Activated T-cell treated with anti-CD3 and anti-CD28 coated beads, Interleukin-2, amount 50 U/mL, for 48 hours (primary cell): ENCODE data around the gene POTEH.
"Not testable (repeated sequence)": the region's sequence is repeated elsewhere in the genome, so short reads cannot be mapped to it uniquely, and the experiment has no call there.

Experiments used
- DNase-seq, 2 experiments: peaks; one replicate each; pipeline ENCODE4 v3.0.0-alpha.2; 2020

Gene POTEH

DNA sequence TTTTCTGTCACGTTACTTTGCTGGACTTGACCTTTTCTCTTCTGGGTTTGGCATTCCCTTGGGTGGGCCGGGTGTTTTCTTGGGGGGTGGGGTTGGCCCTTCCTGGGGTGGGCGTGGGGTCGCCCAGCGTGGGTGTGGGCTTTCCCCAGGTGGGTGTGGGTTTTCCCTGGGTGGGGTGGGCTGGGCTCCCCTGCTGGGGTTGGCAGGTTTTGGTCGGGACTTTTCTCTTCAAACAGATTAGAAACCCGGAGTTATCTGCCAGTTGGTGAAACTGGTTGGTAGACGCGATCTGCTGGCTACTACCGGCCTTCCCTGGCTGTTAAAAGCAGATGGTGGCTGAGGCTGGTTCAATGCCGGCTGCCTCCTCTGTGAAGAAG, at the start of gene POTEH:
Gene POTEH (plus strand): TSS at position 278 of the 377 bp plus-strand sequence. CDS start 52 bp downstream, at position 330.
- DNase-seq, result not testable (repeated sequence)

DNA sequence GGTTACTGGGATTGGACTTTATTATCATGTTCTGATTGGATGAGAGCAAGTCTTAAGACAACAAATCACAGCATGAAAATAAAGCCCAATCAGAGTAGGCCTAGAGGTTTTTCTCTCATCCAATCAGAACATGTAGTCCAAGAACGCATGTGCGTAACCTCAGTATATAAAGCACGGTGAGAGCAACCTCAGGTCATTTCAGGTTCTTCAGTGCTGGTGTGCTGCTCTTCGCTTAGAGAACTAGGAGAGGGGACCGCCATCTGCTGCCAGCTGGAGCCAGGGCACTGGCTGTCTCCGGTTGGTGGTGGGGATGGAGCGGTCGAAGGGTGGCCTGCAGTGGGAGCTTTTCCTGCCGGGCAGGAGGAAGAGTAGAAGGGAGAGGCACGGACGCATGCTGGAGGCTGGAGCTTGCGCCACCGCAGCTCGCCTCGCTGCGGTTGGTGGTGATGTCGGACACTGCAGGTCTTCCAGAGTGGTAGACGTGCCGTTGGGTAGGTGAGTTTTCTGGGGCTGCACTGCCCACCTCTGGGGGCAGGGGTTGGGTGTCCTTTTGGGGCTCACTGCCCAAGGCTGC, 47.5 kb upstream of the POTEH start:
- DNase-seq, result not testable (repeated sequence)

DNA sequence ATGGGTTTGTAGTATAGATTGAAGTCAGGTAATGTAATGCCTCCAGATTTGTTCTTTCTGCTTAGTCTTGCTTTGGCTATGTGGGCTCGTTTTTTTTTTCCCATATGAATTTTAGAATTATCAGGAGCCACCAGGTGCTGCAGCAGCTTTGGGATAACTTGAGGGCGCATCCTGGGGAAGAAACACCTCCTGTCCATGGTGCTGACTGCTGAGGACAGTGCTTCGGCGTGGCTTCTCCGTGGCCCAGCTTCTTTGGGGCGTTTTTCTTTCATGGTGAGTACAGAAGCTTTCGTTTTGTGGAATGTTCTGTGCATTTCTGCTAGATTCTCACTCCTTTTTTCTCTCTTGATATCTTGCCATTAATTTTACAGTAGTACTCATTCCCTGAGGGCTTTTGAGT, 37.9 kb upstream of the POTEH start:
- not testable (repeated sequence) for DNase-seq

DNA sequence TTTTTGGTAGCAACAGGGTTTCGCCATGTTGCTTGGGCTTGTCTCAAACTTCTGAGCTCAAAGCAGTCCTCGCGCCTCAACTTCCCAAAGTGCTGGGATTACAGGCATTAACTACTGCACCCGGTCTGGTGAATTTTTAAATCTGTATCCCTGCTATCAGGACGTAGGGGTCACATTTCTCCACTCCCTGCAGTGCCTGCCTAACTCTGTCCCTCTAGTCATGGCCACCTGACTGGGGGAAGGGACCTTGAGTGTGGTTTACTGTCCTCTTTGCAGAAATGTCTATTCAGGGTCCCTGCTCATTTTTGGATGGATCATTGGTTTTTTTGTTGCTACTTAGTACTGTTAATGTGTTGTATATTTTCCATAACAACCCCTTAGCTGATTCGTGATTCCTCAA, 37.1 kb upstream of the POTEH start:
- not testable (repeated sequence) for DNase-seq

DNA sequence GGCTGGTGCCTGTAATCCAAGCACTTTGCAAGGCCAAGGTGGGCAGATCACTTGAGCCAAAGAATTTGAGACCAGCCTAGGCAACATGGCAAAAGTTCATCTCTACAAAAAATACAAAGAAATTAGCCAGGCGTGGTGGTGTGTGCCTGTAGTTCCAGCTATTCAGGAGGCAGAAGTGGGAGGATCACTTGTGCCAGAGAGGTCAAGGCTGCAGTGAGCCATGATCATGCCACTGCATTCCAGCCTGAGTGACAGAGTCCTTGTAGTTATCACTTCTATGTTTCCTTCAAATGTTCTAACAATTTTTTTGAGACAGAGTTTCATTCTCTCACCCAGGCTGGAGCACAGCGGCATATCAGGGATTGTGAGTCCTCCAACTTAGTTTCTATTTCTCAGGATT, 36.6 kb upstream of the POTEH start:
- DNase-seq, result not testable (repeated sequence)

DNA sequence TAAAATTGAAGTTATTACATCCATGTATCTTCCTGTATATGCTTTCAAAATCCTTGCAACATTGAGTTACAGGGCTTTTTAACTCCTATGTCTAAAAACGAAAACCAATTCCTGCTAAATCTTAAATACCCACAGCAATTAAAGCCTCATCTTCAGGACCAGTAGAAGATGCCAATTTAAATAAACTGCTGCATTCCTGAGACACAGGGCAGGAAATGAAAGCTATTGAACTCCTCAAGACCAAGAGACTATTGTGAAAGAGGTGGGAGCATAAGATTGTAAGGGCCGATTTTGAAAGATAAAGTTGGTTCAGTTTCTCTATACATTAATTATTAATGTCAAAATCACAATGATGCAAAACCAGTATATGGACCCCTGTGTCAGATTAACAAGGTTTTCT, 28.7 kb upstream of the POTEH start:
- DNase-seq, result not testable (repeated sequence)

DNA sequence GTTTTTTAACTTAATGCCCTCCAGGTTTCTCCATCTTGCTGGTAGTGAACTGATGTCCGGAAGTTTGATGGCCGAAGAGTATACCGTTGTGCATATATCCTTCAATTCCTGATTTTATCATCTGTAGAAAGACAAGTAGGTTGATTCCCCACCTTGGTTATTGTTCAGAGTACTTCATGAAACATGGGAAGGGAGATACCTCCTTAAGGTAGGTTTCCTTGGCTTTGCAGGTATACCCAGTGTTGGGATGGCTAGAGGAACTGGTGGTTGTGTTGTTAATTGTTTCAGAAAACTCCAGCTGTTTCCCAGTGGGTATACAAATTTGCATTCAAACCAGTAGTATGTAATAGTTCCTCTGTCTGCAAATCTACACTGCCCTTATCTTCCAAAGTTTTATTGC, 25.1 kb upstream of the POTEH start:
- DNase-seq, result not testable (repeated sequence)

DNA sequence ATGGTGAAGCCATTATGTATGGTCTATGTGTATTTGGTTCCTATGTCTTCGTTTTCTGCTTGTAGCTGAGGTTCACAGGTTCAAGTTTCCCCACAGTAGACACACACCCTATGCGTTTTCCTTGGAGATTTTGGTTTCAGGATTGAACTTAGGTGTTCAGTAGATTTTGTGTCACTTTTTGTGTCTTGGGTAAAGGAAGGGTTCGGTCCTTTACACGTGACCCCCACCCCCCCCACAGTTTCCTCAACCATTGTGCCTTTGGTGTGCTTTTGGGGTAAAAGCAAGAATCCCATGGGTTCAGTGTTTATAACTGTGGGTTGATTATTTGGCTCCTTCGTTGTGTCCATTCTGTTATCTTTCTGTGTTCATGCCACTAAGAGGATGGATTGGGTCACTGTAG, 24.3 kb upstream of the POTEH start:
- DNase-seq, result not testable (repeated sequence)

DNA sequence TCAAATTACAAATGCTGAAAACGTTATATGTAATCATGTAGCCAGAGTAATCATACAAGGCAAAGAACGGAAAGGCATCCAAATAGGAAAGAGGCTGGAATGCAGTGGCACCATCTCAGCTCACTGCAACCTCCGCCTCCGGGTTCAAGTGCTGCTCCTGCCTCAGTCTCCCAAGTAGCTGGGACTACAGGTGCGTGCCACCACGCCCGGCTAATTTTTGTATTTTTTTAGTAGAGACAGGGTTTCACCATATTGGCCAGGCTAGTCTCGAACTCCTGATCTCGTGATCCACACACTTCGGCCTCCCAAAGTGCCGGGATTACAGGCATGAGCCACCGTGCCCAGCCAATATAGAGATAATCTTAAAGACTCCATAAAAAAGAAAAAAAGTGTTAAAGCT, 20.4 kb upstream of the POTEH start:
- DNase-seq, result not testable (repeated sequence)

DNA sequence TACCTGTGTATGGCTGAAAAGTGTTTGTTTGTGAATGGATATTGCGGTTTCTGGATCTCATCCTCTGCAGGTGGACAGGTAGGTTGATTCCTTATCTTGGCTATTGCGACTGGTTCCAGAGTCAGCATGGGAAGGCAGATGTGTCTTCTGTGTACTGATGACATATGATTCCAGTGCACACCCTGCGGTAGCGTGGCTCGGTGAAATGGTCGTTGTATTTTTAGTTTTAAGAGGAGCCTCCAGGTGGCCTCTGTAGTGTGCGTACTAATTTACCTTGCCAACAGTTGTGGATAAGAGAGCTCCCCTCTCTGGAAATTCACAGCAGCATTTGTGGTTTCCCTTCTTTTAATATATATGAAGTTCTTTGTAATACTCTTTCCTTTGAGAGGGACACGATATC, 10.1 kb upstream of the POTEH start:
- DNase-seq, result not testable (repeated sequence)

DNA sequence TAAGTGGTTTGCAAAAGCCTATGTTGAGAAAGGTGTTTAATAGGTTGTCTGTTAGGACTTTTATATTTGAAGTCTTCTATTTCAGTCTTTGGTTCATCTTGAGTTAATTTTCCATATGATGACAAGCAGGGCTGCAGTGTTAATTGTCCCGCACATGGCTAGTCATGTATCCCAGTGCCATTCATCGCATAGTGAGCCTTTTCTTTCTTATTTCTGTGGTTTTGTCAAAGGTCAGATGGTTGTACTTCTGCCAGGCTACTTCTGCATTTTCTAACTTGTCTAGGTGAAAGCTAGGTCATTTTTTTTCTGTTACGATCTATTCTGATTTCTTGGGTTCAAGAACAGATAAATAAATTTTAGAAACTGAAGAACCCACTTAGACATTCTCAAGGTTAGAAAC, 5.7 kb upstream of the POTEH start:
- not testable (repeated sequence) for DNase-seq

DNA sequence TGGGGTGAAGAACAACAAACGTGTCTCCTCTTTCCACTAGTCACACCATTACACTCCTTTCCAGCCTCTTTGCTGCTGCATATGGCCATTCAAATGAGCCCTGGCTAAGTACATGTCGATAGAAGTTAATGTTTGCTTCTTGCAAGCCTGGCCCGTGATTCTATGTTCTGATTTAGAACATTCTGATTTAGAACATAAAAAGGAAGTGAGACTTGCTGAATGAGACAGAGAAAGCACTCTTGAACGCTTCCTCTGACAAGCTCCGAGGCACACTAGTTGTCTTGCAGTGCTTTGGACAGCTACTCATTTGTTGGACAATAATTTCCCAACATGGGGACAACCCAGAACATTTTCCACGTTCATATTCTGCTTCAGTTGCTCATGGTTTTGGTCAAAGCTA, 5.1 kb upstream of the POTEH start:
- not testable (repeated sequence) for DNase-seq

DNA sequence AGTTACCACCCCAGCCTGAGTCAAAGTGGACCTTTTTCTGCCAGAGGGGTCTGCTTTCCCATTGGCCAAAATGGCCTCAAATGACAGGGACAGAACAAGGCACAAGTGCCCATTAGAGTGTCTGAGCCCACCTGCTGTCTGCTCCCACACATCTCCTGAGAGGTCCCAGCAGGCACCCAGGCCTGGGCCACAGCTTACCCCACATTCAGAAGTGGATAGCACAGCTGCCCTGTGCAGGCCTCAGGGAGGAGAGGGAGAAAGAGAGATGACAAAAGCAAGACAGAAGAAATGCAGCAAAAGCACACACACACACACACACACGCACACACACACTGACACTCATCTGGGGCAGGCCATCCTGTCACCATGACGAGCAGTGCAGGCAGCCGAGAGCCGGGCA, 4.2 kb upstream of the POTEH start:
- DNase-seq, result not testable (repeated sequence)

DNA sequence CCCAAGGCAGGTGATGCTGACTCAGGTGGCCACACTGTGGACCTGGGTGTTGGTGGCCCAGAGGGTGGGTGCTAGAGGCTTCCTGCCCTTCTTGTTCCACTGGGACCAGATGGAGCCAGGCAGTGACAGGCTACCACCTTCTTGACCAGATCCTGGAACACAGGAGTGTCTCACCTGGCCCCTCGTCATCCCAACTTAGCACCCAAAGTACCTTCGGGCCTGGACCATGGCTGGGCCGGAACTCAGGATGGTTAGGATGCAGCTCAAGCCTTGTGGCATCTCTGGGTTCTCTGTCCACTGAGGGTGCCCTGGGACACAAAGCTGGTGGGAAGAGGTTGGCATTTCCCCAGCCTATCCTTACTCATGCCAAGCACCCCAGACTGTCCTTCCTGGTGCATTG, 2.7 kb upstream of the POTEH start:
- DNase-seq, result not testable (repeated sequence)

DNA sequence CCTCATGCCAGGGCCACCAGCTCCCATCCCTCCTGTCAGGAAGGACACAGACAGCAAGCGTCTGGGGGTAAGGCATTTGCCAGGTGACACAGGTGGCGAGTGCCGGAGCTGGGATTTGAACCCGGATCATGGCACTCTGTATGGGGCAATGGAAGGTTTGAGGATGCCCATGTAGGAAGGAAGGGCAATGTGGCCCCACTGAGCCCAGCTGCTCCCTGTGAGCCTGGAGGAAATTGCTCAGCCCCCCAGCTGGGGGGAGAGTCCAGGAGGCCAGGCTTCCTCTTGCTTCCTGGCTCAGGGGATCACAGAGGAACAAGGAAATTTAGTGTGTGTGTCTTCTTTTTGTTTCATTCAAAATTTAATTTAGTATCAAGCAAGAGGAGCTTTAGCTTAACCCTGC, 2.1 kb upstream of the POTEH start:
- DNase-seq, result not testable (repeated sequence)

DNA sequence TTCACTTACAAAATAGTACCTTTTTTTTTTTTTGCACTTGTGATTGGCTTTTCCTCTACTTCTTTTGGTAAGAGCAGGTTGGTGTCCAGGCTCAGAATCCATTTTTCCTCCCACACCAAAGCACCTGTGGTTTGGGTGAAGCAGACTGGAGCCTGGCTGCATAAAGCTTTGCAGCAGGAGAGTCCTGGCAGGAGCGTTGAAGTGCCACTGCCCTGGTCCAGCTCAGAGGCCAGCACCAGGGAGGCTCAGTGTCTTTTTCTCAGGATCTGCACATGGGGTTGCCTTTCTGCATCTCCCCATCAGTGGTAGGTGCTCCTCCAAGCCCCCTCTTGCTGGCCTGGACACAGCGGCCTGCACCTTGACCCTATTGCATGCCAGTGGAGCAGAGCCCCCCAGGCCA, 1.7 kb upstream of the POTEH start:
- DNase-seq, result not testable (repeated sequence)

DNA sequence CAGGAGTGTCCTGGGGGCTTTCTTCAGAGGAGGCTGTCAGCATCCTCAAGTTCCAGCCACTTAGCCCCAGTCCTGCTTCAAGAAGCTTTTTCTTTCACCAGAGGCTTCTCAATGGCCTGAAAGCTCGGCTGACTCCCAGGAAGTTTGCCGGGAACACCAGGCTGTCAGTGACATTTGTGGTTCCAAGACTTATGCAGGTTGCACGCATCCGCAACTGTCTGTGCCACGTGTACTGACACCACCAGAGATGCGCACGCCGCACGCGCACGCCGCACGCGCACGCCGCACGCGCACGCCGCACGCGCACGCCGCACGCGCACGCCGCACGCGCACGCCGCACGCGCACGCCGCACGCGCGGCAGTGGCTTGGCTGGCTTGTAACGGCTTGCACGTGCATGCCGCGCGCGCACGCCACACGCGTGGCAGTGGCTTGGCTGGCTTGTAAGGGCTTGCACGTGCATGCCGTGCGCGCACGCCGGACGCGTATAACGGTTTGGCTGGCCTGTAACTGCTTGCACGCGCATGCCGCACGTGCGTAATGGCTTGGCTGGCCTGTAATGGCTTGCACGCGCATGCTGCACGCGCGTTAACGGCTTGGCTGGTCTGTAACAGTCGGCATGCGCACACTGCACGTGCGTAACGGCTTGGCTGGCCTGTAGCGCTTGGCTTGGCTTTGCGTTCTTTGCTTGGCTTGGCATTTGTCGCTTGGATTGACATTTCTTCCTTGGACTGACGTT, 646 bp upstream of the POTEH start:
- DNase-seq, result not testable (repeated sequence)

DNA sequence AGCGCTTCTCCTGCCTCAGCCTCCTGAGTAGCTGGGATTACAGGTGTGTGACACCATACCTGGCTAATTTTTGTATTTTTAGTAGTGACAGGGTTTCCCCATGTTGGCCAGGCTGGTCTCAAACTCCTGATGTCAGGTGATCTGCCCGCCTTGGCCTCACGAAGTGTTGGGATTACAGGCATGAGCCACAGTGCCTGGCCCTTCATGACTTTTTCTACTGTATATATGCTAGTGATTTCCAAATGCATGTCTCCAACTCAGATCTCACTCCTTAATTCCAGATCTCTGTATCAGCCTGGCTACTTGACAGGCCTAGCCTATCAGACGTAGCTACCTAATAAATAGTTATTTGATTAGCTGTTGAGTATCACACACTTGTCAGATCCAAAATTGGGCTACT, 23.8 kb downstream of the POTEH start:
- not testable (repeated sequence) for DNase-seq

DNA sequence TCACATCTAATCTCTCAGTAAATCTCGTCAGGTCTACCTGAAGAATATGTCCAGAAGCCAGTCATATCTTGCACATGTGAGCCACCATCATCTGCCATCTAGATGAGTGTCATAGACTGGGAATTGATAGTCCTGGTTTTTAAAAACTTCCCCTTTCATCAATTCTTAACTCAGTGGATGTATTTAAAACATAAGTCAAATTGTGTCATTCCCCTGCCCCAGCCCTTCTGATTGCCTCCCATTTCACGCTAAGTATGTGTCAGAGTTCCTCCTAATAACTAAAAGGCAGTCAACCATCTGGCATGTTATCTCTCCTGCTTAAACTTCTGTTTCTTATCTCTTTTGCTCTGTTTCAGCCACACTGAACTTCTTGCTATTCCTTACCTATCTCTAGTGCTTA, 24.3 kb downstream of the POTEH start:
- DNase-seq, result not testable (repeated sequence)

DNA sequence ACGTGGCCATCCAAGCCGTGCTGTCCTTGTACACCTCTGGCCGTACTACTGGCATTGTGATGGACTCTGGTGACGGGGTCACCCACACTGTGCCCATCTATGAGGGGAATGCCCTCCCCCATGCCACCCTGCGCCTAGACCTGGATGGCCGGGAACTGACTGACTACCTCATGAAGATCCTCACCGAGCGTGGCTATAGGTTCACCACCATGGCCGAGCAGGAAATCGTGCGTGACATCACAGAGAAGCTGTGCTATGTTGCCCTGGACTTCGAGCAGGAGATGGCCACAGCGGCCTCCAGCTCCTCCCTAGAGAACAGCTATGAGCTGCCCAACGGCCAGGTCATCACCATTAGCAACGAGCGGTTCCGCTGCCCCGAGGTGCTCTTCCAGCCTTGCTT, 32.1 kb downstream of the POTEH start:
- DNase-seq, result not testable (repeated sequence)

DNA sequence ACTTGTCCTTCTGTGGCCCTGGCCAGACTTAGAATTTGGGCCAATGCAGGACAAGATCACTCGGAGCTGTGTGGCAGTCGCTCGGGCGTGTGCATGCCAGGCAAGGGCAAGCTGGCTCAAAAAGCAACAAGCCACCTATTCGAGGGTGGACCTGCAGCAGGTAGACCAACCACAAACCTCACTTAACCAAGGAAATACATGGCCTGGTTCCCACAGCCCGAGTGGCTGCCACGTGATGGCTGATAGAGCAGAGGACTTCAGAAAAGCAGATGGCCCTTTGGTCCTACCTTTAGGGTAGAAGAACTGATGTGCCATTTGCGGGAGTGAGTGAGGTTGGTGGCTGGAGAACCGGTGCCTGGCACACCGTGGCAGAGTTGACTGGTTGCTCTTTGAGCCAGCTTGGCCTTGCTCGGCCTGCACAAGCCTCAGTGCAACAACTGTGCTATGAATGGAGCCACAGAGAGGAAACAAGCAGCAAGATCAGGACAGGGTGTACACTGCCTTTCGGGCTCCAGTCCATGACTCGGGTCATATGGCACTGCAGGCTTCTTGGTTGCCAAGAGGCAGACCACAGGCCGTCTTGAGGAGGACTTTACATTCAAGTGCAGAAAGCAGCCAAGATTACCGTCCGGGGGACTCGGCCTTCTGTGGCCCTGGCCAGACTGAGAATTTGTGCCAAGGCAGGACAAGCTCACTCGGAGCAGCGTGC, 39.5 kb downstream of the POTEH start:
- not testable (repeated sequence) for DNase-seq

DNA sequence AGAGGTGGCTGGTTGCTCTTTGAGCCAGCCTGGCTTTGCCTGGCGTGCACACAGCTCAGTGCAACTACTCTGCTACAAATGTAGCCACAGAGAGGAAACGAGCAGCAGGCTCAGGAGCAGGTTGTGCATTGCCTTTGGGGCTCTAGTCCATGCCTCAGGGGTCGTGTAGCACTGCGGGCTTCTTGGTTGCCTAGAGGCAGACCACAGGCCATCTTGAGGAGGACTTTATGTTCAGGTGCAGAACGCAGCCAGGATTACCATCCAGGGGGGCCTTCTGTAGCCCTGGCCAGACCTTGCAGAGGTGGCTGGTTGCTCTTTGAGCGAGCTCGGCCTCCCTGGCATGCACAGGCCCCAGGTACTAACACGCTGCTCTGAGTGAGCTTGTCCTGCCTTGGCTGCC, 41.2 kb downstream of the POTEH start:
- DNase-seq, result not testable (repeated sequence)

DNA sequence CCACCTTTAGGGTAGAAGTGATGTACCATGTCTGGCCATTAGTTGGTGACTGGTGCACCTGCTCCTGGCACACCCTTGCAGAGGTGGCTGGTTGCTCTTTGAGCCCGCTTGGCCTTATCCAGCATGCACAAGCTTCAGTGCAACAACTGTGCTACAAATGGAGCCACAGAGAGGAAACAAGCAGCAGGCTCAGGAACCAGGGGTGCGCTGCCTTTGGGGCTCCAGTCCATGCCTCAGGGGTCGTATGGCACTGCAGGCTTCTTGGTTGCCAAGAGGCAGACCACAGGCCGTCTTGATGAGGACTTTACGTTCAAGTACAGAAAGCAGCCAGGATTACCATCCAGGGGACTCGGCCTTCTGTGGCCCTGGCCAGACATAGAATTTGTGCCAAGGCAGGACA, 44.6 kb downstream of the POTEH start:
- DNase-seq, result not testable (repeated sequence)
